H1 (cell line): ENCODE measurements around the gene COMMD6. TPM values are rescaled to one million over a fixed set of nuclear protein-coding genes. Genes with fewer than 3 reads are reported as not detected.

Source experiments
- CHD7 ChIP-seq: fragments of 300-600 bp; sonication (generic); IDR thresholded peaks from 2 replicates; pipeline ENCODE4 v1.7.1; 2012; ENCODE audit warnings: low read length, moderate library complexity, mild to moderate bottlenecking, inconsistent platforms; ENCODE audit not compliant: insufficient replicate concordance
- CREB1 ChIP-seq: IDR thresholded peaks from 2 replicates; pipeline ENCODE4 v1.6.1; 2012; ENCODE audit warnings: inconsistent platforms
- GTF2F1 ChIP-seq: IDR thresholded peaks from 2 replicates; pipeline ENCODE4 v1.6.1; 2012; ENCODE audit warnings: low read depth, low read length, improper control_type of control experiment, borderline replicate concordance
- RFX5 ChIP-seq: IDR thresholded peaks from 2 replicates; pipeline ENCODE4 v1.6.1; 2011; ENCODE audit warnings: low read depth, low read length, improper control_type of control experiment, borderline replicate concordance
- SIN3A ChIP-seq, 2 experiments: IDR thresholded peaks in 1 of 2; conservative IDR thresholded peaks in 1 of 2; 2 replicates each; pipeline ENCODE4 v1.6.1; 2011 to 2012; ENCODE audit warnings: low read length in 2 of 2, improper control_type of control experiment in 1 of 2, low read depth in 1 of 2, mild to moderate bottlenecking in 1 of 2
- SP4 ChIP-seq: IDR thresholded peaks from 2 replicates; pipeline ENCODE4 v1.6.1; 2012; ENCODE audit warnings: low read length, inconsistent platforms
- ZNF274 ChIP-seq: IDR thresholded peaks from 2 replicates; pipeline ENCODE4 v1.7.0; 2012; ENCODE audit warnings: low read length, borderline replicate concordance; ENCODE audit errors: extremely low read depth
- polyA plus RNA-seq, 7 experiments: library from polyadenylated mRNA; depleted of rRNA in 3 of 7; stranded (reverse) in 5 of 7; unstranded in 2 of 7; fragments of >200 nt in 5 of 7; fragments of 200-250 nt in 2 of 7; gene quantifications; 1 replicate in 5 of 7; 2 replicates in 1 of 7; 4 replicates in 1 of 7; pipeline versions ENCODE4 v1.2.1 to v1.2.3, GENCODE V29; 2011 to 2013; ENCODE audit warnings: missing spikeins in 2 of 7, mixed read lengths in 2 of 7
- total RNA-seq: library from RNA; stranded (reverse); fragmentation: NEBNext Ultra II Directional; extraction: Animal tissue kit (Norgen Biotek cat#: 25700); gene quantifications from 2 replicates; pipeline ENCODE4 v1.2.1, GENCODE V29; 2021

Gene COMMD6
- total and polyA plus RNA-seq, 2 of the 8 experiments (the other 6 are each of a cell fraction or from before 2014, with no cell fraction given) = 53.2 to 122 TPM

- TF ChIP-seq SIN3A (conservative IDR thresholded peaks at IDR 0.05 in 1 of 2, IDR thresholded peaks at IDR 0.05 in 1 of 2; ENCODE audit: low read depth in 1 of 2, low read length in 2 of 2) = peak; percentile 53 to 69; a peak in 1 of 4 replicates
- no peak for TF ChIP-seq CHD7
- 0 out of 2 replicates have a peak, but pooled peaks have one; percentile 30 for TF ChIP-seq SP4
- TF ChIP-seq CREB1 = no peak
- no peak for TF ChIP-seq ZNF274
- TF ChIP-seq GTF2F1 = no peak
- TF ChIP-seq RFX5 = no peak
These were observed at the start of gene COMMD6 (continued) for GRCh38 chr13:75537401-75538365.
